SKM-1 (cell line): Measurements from ENCODE around the gene C2CD4B.

ENCODE experiments used
- DNase-seq: peaks from one replicate; lab custom pipeline; 2025; ENCODE audit not compliant: unreplicated experiment; lab: John Stamatoyannopoulos, UW

C2CD4B gene

GRCh38 chr15:62165104-62165792, at the start of gene C2CD4B:
C2CD4B (minus strand) TSS chr15:62165285; CDS start chr15:62164984, 301 bp downstream.
- no peak for DNase-seq

DNA sequence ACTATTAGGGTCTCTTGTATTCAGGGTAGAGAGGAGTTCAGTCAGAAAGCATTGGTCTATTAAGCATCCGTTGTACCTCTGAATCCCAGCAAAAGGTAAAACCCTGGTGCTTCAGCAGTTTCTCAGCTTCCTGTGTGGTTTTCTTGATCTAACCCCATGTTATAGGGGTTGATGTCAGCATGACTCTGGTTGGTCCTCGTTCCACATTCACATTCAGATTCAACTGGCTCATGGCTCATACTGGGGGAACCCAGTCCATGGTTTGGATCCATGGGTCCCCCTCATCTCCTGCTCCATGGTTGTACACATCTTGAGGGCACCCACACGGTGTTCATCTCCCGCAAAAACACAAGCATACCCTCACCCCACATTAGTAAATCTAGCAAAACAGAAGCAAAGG, 47.7 kb upstream of the C2CD4B start:
- no peak for DNase-seq

DNA sequence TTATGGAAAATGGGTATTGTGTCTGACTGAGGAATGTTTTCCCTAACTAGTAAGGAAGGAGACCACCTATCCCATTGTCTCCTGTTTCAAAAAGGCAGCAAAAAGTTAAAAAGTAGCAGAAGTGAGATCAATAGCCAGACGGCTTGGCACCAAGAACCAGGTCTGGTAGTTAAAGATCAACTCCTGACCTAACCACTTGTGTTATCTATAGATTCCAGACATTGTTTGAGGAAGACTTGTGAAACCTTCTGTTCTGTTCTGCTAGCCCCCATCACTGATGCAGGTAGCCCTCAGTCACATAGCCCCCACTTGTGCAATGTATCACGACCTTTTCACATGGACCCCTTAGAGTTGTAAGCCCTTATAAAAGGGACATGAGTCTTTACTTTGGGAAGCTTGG, 46.3 kb upstream of the C2CD4B start:
- DNase-seq: no peak

GRCh38 chr15:62209821-62210220, 44.7 kb upstream of the C2CD4B start:
- DNase-seq: no peak

- no peak for DNase-seq
These were observed 44.2 kb upstream of the C2CD4B start for GRCh38 chr15:62209322-62209721.

DNA sequence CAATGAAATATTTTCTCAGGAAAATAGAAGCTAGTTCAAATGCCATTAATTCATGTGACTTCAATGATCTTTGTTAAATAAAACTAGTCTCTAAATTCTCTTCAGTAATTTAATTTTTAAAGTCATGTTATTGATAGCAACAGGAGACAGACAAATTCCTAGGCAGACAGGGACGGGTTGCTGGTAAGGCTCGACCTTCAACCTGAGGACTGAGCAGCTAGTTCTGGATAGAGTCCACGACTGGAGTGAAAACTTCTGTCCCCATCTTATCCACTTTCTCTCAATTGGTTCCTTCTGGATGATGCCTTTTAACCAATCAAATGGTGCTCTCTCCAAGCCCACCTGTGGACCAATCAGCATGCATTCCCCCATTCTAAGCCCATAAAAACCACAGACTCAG, 43.8 kb upstream of the C2CD4B start:
- DNase-seq: no peak

GRCh38 chr15:62208367-62208766, 43.3 kb upstream of the C2CD4B start:
- DNase-seq: no peak

DNA sequence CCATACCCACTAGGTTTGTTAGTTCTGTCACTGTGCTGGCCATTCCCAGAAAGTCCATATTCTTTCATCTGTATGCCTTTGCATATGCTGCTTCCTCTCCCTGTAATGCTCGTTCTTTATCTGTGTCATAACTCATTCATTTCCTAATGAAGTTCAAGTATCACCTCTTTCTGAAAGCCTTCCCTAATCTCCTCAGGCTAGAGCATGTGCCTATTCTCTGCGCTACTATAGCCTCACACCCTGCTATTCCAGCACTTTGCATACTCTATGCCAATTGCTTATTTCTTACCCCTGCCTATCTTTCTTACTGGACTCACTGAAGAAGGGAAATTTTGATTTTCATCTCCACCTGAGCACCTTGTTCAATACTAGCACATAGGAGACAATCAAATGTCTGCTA, 25.6 kb upstream of the C2CD4B start:
- DNase-seq: no peak

- no peak for DNase-seq
These were observed 25.2 kb upstream of the C2CD4B start for GRCh38 chr15:62190274-62190673.

DNA sequence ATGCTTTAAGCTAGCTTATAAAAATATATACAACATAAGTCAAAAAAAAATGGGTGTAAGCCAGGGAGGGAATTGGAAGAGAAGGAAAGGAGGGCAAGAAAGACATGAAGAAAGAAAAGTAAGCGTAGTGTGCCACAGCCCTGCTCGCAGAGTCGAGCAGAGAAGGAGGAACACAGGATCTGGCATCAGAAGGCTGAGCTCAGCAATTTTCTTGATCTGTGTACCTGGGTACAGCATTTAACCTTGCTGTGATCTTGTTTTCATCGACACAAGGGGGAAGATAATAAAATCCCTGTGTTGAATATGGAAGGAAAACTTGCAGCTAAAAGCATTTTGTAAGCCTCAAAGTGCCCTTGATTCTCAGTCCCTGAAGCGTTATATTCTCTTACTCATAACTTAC, 23.7 kb upstream of the C2CD4B start:
- no peak for DNase-seq

DNA sequence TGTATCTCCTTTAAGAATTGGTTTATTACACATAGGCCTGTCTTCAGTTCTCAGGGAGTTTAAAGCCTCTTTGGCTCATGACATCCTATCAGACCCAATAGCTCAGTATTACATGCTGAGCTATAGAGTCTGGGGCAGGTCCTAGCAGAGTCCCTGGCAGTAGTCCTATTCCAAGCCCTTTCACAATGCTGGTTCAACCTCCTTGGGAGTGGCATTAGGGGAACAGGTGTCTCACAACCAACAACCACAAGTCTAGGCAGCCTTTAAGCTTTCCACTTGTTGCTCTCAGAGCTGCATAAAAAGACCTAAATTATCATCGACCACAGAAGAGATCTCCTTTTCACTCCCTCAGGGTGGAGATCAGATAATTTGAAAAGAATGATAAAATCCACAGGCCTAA, 22.8 kb upstream of the C2CD4B start:
- DNase-seq: no peak

DNA sequence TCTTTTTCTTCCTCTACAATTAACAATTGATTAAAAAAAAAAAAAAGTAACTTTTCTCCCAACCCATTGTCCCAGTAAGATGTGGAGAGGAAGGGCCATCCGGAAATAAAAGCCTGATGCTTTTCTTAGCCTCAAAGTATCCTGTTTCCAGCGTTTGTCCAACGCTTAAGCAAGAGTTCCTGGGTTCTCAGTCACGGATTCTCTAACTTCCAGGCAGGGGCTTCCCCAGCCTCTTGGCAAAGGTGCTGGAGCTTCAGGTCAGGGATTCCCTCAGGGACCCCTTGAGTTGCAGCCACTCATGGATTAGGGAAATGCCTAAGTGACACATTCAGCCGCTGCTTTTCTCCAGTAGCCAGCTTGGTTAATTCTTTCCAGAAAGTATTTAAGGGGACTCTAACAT, 22.3 kb upstream of the C2CD4B start:
- no peak for DNase-seq

- DNase-seq: no peak
These were observed 21.5 kb upstream of the C2CD4B start for GRCh38 chr15:62186578-62186977.

DNA sequence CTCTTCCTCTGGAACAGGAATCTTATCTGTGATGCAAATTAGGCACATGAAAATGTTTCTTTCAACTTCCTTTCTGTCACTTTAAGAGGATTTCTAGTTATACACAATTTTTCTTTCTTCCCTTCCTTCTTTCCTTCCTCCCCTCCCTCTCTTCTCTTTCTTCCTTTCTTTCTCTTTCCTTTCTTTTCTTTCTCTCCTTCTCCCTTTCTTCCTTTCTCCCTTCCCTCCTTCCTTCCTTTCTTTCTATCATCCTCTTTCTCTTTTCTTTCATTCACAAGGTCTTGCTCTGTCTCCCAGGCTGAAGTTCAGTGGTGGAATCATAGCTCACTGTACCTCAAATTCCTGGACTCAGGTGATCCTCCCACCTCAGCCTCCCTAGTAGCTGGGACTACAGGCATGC, 18.0 kb upstream of the C2CD4B start:
- DNase-seq: no peak

DNA sequence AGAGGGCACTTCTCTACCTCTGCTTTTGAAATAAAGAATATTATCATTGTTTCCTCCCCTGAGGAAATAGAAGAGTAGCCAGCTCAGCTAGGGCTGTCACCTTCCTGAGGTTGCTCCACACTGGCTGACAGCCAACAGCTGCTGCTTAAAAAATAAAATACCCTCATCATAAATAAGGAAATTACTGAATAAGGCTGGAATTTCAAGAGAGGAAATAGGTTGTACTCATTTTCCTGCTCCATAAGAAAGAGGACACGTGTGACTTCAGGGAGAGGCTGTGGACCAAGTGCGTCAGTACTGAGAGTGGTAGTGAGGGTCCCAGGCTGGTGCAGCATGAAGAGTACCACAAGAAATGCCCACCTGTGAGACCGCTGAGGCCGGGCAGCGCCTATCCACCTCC, 8.1 kb upstream of the C2CD4B start:
- DNase-seq: no peak

DNA sequence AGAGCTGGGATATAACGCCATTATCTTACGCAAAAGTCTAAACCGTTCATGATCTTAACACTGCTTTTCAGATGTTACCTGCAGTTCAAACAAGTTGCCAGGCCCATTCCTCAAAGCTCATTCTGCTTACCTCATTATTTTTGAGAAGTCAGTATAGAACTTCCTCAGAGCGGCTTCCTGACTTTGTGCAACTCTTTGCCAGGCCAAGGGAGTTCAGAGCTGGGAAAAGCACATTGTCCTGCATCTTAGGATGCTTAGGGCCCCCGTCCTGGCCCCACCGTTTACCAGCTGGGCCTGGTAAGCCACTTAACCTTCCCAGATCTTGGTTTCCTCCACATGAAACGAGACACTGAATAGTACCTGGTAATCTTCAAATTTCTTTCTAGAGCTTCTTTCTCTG, 6.8 kb upstream of the C2CD4B start:
- DNase-seq: no peak

GRCh38 chr15:62165793-62166375, 799 bp upstream of the C2CD4B start:
- no peak for DNase-seq

- DNase-seq: no peak
These were observed 535 bp downstream of the C2CD4B start for GRCh38 chr15:62164396-62165103.

GRCh38 chr15:62164014-62164395, 1.1 kb downstream of the C2CD4B start:
- DNase-seq: no peak

DNA sequence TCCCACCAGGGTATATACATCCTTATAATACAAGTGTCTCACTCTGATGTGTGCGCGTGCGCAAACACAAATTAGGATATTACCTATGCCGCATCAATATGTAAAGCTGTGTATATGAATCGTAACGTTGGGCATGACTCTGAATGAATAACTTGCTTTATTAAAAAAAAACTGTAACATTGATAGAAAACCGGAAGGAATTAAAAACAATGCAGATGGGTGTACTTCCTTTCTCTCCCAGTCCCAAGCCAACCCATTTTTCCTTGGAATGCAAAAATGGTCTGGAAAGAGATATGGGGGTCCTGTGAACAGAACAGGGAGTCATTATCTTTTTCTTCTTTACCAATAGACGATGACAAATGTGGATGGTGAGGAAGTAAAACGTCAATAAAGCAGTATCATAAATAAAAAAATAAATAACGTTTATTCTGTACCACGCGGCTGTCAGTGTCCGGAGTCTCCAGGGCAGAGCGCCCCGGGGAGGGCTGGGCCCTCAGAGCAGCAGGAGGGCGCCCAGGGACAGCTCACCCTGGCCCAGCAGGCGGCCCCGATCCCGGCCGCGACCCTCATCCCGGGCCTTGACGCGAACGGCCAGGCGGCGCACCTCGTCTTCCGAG, 1.6 kb downstream of the C2CD4B start:
- no peak for DNase-seq

DNA sequence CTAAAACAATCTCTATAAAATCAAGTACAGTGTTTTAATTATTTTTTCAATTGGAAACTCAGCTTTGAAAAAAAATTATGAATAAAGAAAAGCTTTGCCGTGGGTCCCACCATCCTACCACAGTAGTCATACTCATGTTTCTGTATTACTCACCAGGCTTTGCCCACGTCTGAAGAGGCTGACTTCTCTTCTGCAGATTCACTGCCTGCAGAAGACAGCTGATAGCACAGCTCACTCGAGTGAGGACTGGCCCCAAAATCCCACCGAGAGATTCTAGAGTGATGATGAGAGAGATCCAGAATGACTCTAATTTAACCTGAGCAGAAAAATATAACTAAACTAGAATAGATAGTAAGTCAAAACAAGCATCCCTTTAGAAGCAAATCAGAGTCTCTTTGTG, 11.9 kb downstream of the C2CD4B start:
- no peak for DNase-seq

GRCh38 chr15:62150445-62150844, 14.6 kb downstream of the C2CD4B start:
- no peak for DNase-seq
